CD4-positive, alpha-beta T cell (primary cell): ENCODE data around the gene TBC1D3I. TPM values are rescaled to one million over a fixed set of nuclear protein-coding genes. Genes with fewer than 3 reads are reported as not detected.
"Not testable (repeated sequence)": the region's sequence is repeated elsewhere in the genome, so short reads cannot be mapped to it uniquely, and the experiment has no call there.

Experiments
- ATAC-seq: fragments of 200-7000 bp; cut with Tn5 transposase; one replicate; pipeline ENCODE4 v1.10.0; 2022; ENCODE audit warnings: mild to moderate bottlenecking; ENCODE audit not compliant: poor library complexity
- CTCF ChIA-PET: fragments of 350-600 bp; sonication (Branson Sonifier 250); formaldehyde crosslinking; loops from one replicate; lab custom pipeline; 2021; ENCODE audit warnings: antibody characterized with exemption, inconsistent platforms; lab: Charles Lee
- POLR2A ChIA-PET: fragments of 350-600 bp; sonication (Branson Sonifier 250); formaldehyde crosslinking; loops from one replicate; lab custom pipeline; 2021; ENCODE audit warnings: antibody characterized with exemption, inconsistent platforms; lab: Charles Lee
- DNase-seq, 14 experiments: peaks; one replicate each; pipeline ENCODE4 v3.0.0-alpha.2; 2013 to 2020; ENCODE audit warnings: mixed read lengths in 2 of 14
- H3K27ac ChIP-seq, 2 donors: one replicate each; pipeline versions ENCODE4 v1.5.1 to v1.7.0; 2013; ENCODE audit warnings: low read length in 2 of 2, low read depth in 1 of 2, mild to moderate bottlenecking in 1 of 2
- H3K27me3 ChIP-seq, 2 experiments: 1 replicate in 1 of 2; 2 replicates in 1 of 2; pipeline versions ENCODE4 v1.6.1 to v1.7.0; 2013; ENCODE audit warnings: low read length in 2 of 2, control low read depth in 1 of 2, mild to moderate bottlenecking in 1 of 2, moderate library complexity in 1 of 2; ENCODE audit not compliant: insufficient read depth in 2 of 2, control insufficient read depth in 1 of 2
- H3K36me3 ChIP-seq: one replicate; pipeline ENCODE4 v1.6.1; 2013; ENCODE audit warnings: low read length, control low read depth; ENCODE audit not compliant: insufficient read depth
- H3K4me1 ChIP-seq: one replicate; pipeline ENCODE4 v1.6.1; 2013; ENCODE audit warnings: low read length, control low read depth; ENCODE audit not compliant: insufficient read depth
- H3K4me3 ChIP-seq: one replicate; pipeline ENCODE4 v1.5.1; 2013; ENCODE audit warnings: mild to moderate bottlenecking, low read length, moderate library complexity
- H3K9me3 ChIP-seq, 2 experiments: 1 replicate in 1 of 2; 2 replicates in 1 of 2; pipeline versions ENCODE4 v1.6.1 to v1.7.0; 2013; ENCODE audit warnings: low read length in 2 of 2, mild to moderate bottlenecking in 2 of 2, control low read depth in 1 of 2, moderate library complexity in 1 of 2; ENCODE audit not compliant: control insufficient read depth in 1 of 2, insufficient read depth in 1 of 2
- H3K27ac Mint-ChIP-seq: one replicate; pipeline ENCODE4 v1.8.0; 2020; ENCODE audit warnings: mixed read lengths
- H3K27me3 Mint-ChIP-seq: one replicate; pipeline ENCODE4 v1.8.0; 2021; ENCODE audit warnings: mixed read lengths
- H3K36me3 Mint-ChIP-seq: one replicate; pipeline ENCODE4 v1.8.0; 2021; ENCODE audit warnings: low read depth, mixed read lengths
- H3K4me1 Mint-ChIP-seq: one replicate; pipeline ENCODE4 v1.8.0; 2021; ENCODE audit warnings: low read depth, mixed read lengths
- H3K4me3 Mint-ChIP-seq: one replicate; pipeline ENCODE4 v1.8.0; 2020; ENCODE audit warnings: mild to moderate bottlenecking, mixed read lengths
- H3K9me3 Mint-ChIP-seq: one replicate; pipeline ENCODE4 v1.8.0; 2020; ENCODE audit warnings: mixed read lengths
- intact Hi-C, 2 experiments: fragments of 100-400 bp; cut with DNase I in 1 of 2; cut with micrococcal nuclease in 1 of 2; formaldehyde crosslinking; loops; one replicate each; pipeline versions ENCODE4 v1.15.1 to v1.9.0; 2023 to 2025; cut with DNase I, micrococcal nuclease
- total RNA-seq, 174 experiments: library from RNA in 2 of 174; stranded (reverse) in 2 of 174; gene quantifications; one replicate each; pipeline ENCODE4 v1.2.3 and lab custom pipeline; 2021 to 2026

Gene TBC1D3I
- total RNA-seq, 2 experiments from 2014 or later = 0.25 to 0.36 TPM

DNA sequence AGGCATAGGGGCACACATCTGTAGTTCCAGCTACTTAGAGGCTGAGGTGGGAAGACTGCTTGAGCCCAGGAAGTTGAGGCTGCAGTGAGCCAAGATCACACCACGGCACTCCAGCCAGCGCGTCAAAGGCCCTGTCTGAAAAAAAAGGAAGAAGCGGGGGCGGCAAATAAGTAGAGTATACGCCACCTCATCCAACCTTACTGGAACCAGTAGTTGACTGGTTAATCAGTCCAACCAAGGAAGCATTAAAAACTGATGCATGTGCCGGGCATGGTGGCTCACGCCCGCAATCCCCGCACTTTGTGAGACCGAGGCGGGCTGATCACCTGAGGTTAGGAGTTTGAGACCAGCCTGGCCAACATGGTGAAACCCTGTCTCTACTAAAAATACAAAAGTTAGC lies 41.4 kb downstream of the TBC1D3I start:
- H3K4me1 ChIP-seq, DNase-seq, H3K4me1 Mint-ChIP-seq, ATAC-seq, intact Hi-C loops, H3K4me3 ChIP-seq, CTCF ChIA-PET, POLR2A ChIA-PET, H3K27ac ChIP-seq, H3K27ac Mint-ChIP-seq, H3K9me3 Mint-ChIP-seq, H3K27me3 Mint-ChIP-seq, H3K27me3 ChIP-seq, H3K36me3 ChIP-seq, H3K9me3 ChIP-seq, H3K4me3 Mint-ChIP-seq, H3K36me3 Mint-ChIP-seq: not testable (repeated sequence)

DNA sequence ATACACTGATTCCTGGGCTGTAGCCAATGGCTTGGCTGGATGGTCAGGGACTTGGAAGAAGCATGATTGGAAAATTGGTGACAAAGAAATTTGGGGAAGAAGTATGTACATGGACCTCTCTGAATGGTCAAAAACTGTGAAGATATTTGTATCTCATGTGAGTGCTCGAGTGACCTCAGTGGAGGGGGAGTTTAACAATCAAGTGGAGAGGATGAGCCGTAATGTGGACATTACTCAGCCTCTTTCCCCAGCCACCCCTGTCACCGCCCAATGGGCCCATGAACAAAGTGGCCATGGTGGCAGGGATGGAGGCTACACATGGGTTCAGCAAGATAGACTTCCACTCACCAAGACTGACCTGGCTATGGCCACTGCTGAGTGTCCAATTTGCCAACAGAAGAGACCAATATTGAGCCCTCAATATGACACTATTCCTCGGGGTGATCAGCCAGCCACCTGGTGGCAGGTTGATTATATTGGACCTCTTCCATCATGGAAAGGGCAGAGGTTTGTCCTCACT lies 42.7 kb downstream of the TBC1D3I start:
- H3K36me3 ChIP-seq, H3K27ac Mint-ChIP-seq, POLR2A ChIA-PET, H3K4me1 Mint-ChIP-seq, H3K9me3 ChIP-seq, H3K27me3 ChIP-seq, ATAC-seq, H3K9me3 Mint-ChIP-seq, H3K4me3 ChIP-seq, H3K27me3 Mint-ChIP-seq, H3K36me3 Mint-ChIP-seq, DNase-seq, H3K27ac ChIP-seq, intact Hi-C loops, H3K4me1 ChIP-seq, CTCF ChIA-PET, H3K4me3 Mint-ChIP-seq: not testable (repeated sequence)

DNA sequence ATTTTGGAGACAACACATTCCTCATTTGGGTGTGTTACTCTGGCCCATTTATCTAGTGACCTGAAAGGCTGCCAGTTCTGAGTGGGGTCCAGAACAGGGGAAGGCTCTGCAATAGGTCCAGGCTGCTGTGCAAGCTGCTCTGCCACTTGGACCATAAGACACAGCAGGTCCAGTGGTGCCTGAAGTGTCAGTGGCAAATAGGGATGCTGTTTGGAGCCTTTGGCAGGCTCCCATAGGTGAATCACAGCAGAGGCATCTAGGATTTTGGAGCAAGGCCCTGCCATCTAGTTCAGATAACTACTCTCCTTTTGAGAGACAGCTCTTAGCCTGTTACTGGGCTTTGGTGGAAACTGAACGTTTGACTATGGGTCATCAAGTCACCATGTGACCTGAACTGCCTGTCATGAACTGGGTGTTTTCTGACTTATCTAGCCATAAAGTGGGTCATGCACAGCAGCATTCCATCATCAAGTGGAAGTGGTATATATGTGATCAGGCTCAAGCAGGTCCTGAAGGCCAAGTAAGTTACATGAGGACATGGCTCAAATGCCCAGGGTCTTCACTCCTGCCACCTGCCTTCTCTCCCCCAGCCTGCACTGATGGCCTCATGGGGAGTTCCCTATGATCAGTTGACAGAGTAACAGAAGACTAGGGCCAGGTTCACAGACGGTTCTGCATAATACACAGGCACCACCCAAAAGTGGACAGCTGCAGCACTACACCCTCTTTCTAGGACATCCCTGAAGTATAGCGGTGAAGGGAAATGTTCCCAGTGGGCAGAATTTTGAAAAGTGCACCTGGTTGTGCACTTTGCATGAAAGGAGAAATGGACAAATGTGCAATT lies 43.4 kb downstream of the TBC1D3I start:
- H3K9me3 ChIP-seq, H3K36me3 ChIP-seq, H3K27me3 ChIP-seq, H3K4me1 ChIP-seq, H3K36me3 Mint-ChIP-seq, H3K4me3 ChIP-seq, CTCF ChIA-PET, H3K4me1 Mint-ChIP-seq, H3K4me3 Mint-ChIP-seq, POLR2A ChIA-PET, DNase-seq, H3K27ac ChIP-seq, ATAC-seq, intact Hi-C loops, H3K9me3 Mint-ChIP-seq, H3K27ac Mint-ChIP-seq, H3K27me3 Mint-ChIP-seq: not testable (repeated sequence)

DNA sequence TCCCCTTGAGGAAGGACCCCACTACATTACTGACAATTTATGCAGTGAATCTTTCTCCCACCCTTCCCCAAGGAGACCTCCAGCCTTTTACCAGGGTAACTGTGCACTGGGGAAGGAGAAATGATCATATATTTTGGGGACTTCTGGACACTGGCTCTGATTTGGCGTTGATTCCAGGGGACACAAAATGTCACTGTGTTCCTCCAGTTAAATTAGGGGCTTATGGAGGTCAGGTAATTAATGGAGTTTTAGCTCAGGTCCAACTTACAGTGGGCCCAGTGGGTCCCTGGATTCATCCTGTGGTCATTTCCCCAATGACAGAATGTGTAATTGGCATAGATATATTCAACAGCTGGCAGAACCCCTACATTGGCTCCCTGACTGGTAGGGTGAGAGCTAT lies 44.8 kb downstream of the TBC1D3I start:
- H3K27me3 ChIP-seq, CTCF ChIA-PET, H3K36me3 ChIP-seq, H3K4me1 ChIP-seq, H3K4me3 ChIP-seq, H3K9me3 Mint-ChIP-seq, H3K36me3 Mint-ChIP-seq, H3K9me3 ChIP-seq, H3K27me3 Mint-ChIP-seq, DNase-seq, H3K27ac ChIP-seq, H3K4me1 Mint-ChIP-seq, intact Hi-C loops, ATAC-seq, H3K4me3 Mint-ChIP-seq, H3K27ac Mint-ChIP-seq, POLR2A ChIA-PET: not testable (repeated sequence)

DNA sequence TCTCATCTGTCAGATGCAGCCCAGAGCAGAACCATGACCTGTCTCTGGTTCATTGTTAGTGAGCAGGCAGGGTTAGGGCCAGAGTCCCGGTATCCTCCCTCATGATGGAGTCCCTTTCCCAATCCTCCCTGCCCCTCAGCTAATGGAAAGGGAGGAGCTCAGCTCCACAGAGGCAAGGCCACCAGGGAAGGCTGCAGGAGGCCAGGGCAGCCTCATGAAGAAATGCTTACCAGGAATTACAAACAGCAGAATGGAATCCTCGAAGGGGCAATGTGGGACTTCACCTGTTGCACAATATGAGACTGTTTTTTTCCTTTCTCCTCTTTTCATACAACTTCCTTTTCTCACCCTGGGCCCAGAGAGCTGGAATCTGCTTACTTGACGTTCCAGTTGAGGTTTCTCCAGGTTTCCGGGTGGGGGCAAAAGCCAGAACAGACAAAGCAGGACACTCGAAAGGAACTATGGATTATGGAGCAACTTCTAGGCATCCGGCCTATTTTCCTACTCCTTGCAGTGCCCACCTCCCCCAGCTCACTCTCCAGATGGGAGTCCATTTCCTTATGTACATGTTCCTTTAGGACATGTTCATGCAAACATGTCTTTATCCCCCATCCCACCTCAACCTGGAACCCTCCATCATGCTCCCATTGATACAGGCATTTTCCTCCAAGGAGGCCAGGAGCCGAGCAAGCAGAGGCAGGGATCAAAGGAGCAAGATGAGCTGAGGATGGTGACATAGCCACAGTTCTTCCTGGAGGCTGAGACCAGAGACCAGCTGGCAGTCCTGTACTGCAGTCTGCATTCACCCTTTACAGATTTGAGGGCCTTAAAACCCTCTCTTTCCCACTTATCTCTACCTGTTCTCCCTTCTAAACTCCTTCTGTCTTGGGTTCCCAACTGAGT lies 48.7 kb downstream of the TBC1D3I start:
- H3K36me3 ChIP-seq, POLR2A ChIA-PET, H3K4me3 ChIP-seq, H3K27ac ChIP-seq, H3K36me3 Mint-ChIP-seq, H3K9me3 ChIP-seq, H3K27me3 ChIP-seq, H3K9me3 Mint-ChIP-seq, H3K4me1 ChIP-seq, DNase-seq, CTCF ChIA-PET, H3K27ac Mint-ChIP-seq, H3K4me3 Mint-ChIP-seq, intact Hi-C loops, H3K4me1 Mint-ChIP-seq, ATAC-seq: not testable (repeated sequence)
- H3K27me3 Mint-ChIP-seq = peaks cover 14% of the 10 kb centered on the region
